Hypothalamus (tissue), 51 donors: ENCODE data around the gene IGF2.

Experiments
- DNase-seq, 51 donors: peaks; one replicate each; lab custom pipeline; 2025; lab: John Stamatoyannopoulos, UW

Gene IGF2

GRCh38 chr11:2095198-2095520 is 44.0 kb downstream of the IGF2 start:
- no peak for DNase-seq

GRCh38 chr11:2094354-2095197 is 44.6 kb downstream of the IGF2 start:
- no peak for DNase-seq

DNA sequence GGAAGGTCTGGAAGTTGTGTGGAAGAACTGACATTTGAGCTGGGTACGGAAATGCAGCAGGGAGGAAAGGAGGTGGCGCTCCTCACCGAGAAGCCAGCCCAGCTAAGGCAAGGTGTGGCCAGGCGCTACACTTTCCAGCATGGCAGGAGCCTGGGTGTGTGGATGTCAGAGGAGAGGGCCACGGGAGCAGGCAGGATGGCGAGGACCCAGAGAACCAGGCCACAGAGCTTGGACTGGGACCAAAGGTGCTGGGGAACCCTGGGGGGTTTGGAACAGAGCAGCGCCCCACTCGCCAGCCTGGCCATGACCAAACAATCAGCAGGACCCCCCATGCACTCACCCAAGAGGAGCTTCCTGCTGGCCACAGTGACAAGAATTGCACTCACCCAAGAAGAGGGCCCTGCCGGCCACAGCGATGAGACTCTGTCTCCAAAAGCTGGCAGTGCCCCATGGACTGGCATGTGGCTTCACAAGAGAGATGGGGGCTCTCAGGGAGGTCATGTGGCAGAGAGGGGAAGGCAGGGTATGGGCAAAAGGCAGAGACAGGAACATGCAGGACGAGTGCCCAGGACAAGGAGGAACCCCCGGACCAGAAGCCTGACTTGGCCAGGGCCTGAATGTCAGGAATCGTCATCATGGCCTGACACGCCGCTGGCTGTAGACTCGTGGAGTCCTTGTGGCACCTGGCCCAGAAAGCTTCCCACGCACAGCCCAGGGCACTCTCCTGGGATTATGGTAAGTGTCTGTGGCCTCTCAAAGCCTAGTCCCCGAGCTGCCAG is 45.4 kb downstream of the IGF2 start:
- DNase-seq: no peak

- peak in 24 of 51 donors; percentile 7 to 67 (median 32) for DNase-seq
These were observed 46.2 kb downstream of the IGF2 start for GRCh38 chr11:2092956-2093412.

DNA sequence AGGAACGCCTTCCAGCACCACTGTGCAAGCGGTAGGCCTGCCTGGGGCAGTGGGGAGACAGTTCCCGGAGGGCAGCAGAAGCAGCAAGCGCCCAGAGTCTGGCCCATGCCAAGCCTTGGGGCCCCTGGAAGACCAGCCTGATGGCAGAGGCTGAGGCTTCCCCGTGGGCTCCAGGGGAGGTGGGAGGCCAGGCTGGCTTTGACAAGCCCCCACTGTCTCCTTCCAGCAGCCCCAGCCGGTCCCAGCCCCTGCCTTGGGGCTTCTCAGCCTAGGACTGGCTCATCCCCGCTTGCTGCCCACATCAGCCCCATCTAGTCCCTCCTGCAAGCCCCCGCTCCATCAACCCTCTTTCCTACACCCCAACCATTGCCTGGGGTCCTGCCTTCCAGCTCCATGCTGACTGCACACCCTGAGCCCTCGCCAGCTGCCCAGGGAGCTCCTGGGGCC is 46.7 kb downstream of the IGF2 start:
- DNase-seq: no peak

- DNase-seq: no peak
These were observed 47.3 kb downstream of the IGF2 start for GRCh38 chr11:2091786-2092463.

- DNase-seq: no peak
These were observed 48.0 kb downstream of the IGF2 start for GRCh38 chr11:2091112-2091746.

DNA sequence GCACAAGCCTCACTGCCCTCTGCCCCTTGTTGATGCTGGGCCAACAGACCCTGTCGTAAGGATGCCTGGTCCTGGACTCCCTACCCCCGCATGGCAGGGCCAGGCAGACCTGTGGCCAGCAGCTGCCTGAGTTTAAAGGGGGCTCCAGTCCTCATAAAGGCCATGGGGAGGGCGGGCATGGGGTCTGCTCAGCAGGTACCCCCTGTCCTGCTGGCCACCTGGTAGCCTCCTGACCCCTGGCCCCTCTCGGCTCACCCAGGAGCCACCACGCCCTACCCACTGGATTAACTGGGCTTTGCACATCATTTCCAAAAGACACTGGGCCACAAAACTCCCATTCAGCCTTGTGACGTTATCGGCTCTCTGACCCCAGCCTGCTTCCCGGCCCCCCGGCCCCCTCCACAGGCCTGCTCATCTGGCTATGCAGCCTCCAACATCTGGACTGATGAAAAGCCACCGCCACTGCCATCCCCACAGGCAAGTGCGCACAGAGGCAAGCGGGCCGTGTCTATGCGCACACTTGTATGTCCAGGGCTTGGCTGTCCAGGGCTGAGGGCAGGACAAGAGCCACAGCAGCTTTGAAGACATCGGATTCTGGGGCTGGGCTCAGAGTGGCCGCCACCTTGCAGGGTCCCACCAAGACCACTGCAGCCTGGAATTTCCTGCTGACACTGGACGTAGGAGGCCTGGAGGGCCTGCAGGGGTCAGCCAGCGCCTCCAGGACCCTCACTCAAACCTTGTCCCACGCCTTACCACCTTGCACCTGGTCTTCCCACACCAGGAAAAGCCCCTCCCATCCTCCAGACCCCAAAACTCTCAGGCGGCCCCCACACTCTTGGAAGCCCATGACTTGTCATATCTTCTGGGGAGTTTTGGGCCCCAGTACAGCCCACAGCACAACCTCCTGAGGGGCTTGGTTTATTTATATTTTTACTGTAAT is 48.7 kb downstream of the IGF2 start:
- no peak for DNase-seq

- DNase-seq: no peak
These were observed 49.5 kb downstream of the IGF2 start for GRCh38 chr11:2089536-2090165.

DNA sequence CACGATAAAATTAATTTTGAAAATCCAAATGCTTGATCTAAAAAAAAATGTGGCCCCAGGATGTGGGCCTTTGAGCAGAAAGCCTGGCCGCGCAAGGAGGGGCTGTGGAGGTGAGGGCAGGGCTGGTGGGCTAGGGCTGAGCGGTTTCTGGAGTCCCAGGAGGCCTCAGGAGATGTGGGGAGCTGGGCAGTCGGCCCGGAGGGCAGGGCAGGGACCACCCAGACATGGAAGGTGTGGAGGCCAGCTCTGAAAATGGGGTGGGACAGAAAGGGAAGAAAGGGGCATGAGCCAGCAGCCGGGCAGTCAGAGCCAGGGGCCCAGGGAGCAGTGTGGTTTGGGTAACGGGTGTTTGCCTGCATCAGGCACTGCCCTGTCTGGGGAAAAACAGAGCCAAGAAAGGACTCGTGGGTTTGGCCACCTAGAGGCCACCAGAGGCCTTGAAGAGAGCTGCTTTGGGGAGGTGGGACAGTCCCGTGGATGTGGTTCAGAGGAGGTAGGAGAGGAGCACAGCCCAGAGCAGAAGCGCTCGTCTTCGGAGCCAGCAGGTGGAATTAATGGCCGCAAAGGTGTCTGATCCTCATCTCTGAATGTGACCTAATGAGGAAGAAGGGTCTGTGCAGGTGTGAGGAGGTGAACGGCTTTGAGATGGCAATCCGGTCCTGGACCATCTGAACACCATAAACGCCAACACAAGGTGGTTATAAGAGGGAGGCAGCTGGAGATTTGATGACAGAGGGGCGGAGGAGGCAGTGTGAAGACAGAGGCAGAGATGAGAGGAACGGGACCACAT is 50.2 kb downstream of the IGF2 start:
- DNase-seq: no peak

GRCh38 chr11:2088284-2088683 is 50.9 kb downstream of the IGF2 start:
- DNase-seq: no peak

GRCh38 chr11:2086239-2087040 is 52.7 kb downstream of the IGF2 start:
- no peak for DNase-seq

- no peak for DNase-seq
These were observed 53.7 kb downstream of the IGF2 start for GRCh38 chr11:2085251-2086066.

- no peak for DNase-seq
These were observed 54.5 kb downstream of the IGF2 start for GRCh38 chr11:2084721-2085120.
